ENCODE data around the gene MESD. TPM values are rescaled to one million over a fixed set of nuclear protein-coding genes. Genes with fewer than 3 reads are reported as not detected.
A peak's percentile ranks its signal among the peaks of the same experiment; 100 is the strongest.

Gene MESD
- polyA plus RNA-seq, 1 donor from 2014 or later, result 21.9 TPM

DNA sequence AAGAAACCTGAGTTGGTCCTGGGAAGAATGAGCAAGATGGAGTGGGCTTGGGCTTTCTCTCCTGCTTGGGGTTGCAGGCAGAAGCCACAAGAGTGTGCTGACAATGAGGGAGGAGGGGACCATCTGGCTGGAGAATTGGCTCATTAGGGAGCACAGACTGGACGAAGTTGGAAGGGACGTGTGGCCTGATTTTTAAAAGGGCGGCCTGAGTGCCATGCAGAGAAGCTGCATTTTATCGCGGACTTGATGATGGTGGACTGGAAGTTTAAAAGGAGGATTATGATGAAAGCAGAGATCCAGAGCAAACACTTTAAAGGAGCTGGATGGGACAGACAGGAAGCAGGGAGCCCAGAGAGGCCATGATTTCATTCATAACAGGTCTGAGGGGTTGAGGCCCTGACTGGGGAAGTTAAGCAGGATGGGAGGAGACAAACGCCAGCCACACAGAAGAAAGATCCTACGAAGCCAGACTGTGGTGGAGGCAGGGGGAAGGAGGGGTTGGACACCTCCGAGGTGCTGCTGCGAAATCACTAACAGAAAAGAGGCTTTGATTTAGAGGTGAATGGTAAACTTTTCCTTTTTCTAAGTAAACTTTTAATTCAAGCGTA lies 34.8 kb upstream of the MESD start:
- no peaks in the 10 kb centered on the region for H3K36me3 Mint-ChIP-seq
- no peak overlapping the region for H3K4me3 Mint-ChIP-seq
- H3K27me3 Mint-ChIP-seq, result peaks cover 2% of the 10 kb centered on the region
- H3K4me1 Mint-ChIP-seq, result peaks cover 9 to 16% (median 15%) of the 10 kb centered on the region in 3 donors
- no peak overlapping the region for H3K27ac Mint-ChIP-seq
- H3K9me3 Mint-ChIP-seq, result no peaks in the 10 kb centered on the region

DNA sequence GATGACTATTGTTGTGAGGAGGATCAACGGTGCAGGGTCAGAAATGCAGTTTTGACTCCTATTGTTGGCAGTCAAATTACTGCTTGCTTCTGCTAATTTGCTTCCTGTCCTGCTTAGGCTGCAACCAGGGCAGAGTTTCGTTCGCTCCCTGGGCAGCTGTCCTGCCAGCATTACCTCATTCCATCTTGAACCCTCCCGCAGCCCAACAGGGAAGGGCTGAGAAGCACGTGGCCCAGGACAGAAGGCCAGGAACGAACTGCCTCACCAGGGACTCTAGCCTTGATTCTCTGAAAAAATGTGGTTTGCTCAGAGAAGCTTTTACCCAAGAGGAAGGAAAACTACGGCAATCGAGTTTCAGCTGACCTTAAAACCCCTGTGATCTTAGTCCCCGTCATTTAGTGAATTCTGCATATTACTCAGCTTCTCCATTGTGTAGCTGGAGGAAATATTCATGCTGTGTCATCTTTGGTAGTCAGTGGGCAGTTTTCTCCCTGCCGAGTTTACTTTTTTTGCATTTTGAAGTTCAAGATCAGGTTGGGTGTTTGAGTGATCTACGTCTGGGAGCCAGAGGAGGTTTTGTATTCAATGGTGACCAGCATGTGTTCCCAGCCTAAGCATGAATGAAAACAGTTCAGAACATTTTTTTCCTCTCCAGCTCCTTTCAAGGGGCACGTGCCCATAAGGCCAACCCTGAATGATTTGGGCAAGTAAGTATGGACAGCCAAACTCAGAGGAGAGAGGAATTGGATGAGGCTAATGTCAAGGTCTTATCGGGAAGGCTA lies 34.1 kb upstream of the MESD start:
- Mint-ChIP-seq H3K4me3 (peak overlapping the region; percentile 56 to 88 (median 57)), H3K9me3 (no peaks in the 10 kb centered on the region), H3K27ac (peak overlapping the region in 1 of 3 donors; percentile 29), H3K4me1 (peaks cover 9 to 16% (median 15%) of the 10 kb centered on the region in 3 donors), H3K36me3 (no peaks in the 10 kb centered on the region), H3K27me3 (peaks cover 2% of the 10 kb centered on the region)

DNA sequence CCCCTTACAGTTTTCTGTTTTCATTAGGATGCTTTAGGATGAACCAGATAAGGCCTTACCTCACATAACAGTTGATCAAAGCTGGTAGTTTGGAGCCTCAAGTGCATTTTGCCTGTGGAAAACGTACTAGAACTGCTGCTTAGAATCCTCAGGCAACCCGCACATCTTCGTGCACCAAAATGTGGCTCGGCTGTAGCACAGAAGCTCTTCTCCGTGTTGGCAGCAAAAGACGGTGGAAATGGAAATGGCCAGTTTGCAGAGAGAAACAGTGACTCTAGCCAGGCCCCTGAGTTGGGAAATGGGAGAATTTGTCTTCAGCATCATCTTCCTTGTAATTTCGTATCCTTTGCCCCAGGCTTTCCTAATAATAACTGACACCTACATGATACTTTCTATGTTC lies 31.7 kb upstream of the MESD start:
- Mint-ChIP-seq H3K27me3 (peaks cover 2% of the 10 kb centered on the region), H3K27ac (no peak overlapping the region), H3K4me1 (peaks cover 9 to 16% (median 15%) of the 10 kb centered on the region in 3 donors), H3K9me3 (no peaks in the 10 kb centered on the region), H3K36me3 (peaks cover 3% of the 10 kb centered on the region), H3K4me3 (no peak overlapping the region)

DNA sequence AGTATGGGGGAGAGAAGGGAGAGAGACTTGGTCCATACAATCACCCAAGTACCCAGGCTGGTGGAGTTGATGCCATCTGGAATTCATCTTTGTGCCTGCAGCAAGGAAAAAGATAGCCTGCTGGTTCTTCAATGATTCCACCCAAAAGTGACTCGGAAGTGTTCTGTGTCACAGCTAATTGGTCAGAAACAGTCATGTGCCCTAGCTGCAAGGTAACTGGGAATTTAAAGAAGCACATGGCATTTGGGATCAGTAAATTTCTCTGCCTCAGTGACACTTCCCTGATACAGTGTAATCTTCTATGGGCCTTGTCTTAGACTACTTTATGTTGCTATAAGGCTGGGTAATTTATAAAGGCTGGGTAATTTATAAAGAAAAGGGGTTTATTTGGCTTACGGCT lies 28.6 kb upstream of the MESD start:
- H3K36me3 Mint-ChIP-seq, result peaks cover 4% of the 10 kb centered on the region
- H3K27ac Mint-ChIP-seq, result no peak overlapping the region
- no peak overlapping the region for H3K4me3 Mint-ChIP-seq
- no peaks in the 10 kb centered on the region for H3K9me3 Mint-ChIP-seq
- peaks cover 2% of the 10 kb centered on the region for H3K27me3 Mint-ChIP-seq
- H3K4me1 Mint-ChIP-seq, result peaks cover 0 to 10% (median 7%) of the 10 kb centered on the region in 3 donors

DNA sequence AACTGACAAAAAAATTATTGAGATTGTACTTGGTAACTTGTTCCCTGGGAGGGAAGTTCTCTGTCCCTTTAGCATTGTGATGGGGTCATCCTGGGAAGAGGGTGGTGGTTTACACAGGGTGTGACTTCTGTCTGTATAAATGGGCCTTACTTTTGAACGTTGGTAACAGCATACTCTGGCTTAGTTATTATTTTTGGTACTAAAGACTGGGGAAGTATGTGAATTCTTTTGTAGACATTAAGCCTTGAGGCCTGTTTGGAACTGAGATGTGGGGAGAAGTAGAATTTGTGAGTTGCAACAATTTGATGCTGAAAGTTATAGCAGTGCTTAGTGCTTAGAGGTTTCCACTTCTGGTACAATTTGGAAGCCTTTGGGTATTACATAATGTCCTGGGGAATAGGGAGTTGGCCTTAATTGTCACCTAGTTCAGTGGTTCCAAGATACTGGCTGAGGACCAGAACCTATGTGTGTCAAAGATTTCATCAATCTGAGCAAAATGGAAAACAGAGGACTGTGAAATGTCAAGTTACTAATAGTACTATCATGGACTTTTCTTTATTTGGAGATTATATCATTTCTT lies 27.0 kb upstream of the MESD start:
- H3K4me3 Mint-ChIP-seq, result no peak overlapping the region
- H3K36me3 Mint-ChIP-seq, result peaks cover 6% of the 10 kb centered on the region
- no peaks in the 10 kb centered on the region for H3K9me3 Mint-ChIP-seq
- H3K27me3 Mint-ChIP-seq, result peaks cover 2% of the 10 kb centered on the region
- peaks cover 0 to 11% (median 4%) of the 10 kb centered on the region in 3 donors for H3K4me1 Mint-ChIP-seq
- H3K27ac Mint-ChIP-seq, result peak overlapping the region in 1 of 3 donors; percentile 55

DNA sequence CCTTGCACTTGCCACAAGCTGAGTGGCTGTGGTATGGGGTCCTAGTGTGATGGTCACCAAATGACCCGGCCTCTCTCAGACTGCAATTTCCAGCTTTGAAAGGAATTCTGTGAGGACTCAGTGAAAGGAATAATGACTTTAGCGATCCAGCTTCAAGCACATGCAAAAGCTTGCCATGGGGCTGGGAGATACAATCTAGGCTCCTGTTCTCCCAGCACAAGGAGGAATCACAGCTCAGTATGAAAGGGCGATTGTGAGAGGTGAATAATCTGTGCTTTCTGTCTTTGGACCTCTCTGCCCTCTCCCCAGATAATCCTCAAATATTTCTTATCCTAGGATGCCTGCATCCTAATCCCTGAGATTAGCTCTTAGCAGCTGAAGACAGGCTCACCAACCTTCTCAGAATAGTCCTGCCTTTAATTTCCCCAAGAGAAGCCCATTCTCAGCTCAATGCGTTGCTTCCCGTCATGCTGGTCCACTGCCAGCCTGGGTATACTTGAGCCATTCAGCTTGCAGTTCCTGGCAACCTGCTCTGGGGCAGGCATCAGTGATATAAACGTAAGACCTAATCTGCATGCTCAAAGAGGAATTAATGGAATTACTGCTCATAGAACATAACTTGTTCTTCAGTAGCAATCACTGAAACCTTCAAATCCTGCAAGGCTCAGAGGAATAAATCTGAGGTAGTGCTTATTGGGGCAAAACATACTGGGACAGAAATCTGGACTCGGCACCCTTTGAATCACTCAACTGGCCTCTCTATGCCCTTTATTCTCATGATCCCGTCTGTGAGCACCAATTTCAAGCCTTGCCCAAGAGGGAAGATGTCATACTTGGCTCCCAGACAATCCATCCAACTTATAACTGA lies 26.2 kb upstream of the MESD start:
- peaks cover 7% of the 10 kb centered on the region for H3K36me3 Mint-ChIP-seq

DNA sequence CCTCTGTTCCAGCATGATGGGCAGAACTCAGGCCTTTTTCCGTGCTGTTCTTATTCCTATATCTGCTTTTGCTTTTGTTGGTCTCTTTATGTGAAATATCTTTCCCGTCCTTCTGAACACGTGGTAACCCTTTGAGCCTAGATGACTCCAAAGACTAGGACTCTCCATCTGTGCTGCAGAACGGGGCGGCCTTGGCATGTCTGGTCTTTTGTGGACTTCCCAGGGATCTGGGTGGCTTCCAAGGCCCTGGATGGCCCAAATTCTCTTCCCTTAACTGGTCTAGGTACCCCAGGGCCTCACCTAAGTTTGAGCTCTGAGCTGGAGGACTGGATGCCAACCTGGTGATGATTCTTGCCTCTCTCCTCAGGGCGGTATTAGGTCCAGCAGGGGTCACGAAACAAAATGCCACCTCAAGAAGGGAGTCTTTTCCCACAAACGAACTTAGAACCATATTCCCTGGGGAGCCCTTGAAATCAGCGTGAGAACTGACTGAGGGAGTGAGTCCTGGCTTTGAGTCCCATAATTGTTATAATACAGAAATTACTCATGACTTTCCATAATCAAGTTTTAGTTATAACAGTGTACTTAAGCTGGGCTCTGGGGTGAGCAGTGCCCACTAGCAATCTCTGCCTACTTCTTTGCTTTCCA lies 25.0 kb upstream of the MESD start:
- H3K36me3 Mint-ChIP-seq, result peaks cover 9% of the 10 kb centered on the region

More for the DNA sequence above, 26.2 kb upstream of the MESD start:
- peak overlapping the region in 1 of 3 donors; percentile 55 for H3K27ac Mint-ChIP-seq
- no peaks in the 10 kb centered on the region for H3K9me3 Mint-ChIP-seq
- H3K4me1 Mint-ChIP-seq, result peaks cover 0 to 14% (median 7%) of the 10 kb centered on the region in 3 donors
- H3K4me3 Mint-ChIP-seq, result no peak overlapping the region
- no peaks in the 10 kb centered on the region for H3K27me3 Mint-ChIP-seq

DNA sequence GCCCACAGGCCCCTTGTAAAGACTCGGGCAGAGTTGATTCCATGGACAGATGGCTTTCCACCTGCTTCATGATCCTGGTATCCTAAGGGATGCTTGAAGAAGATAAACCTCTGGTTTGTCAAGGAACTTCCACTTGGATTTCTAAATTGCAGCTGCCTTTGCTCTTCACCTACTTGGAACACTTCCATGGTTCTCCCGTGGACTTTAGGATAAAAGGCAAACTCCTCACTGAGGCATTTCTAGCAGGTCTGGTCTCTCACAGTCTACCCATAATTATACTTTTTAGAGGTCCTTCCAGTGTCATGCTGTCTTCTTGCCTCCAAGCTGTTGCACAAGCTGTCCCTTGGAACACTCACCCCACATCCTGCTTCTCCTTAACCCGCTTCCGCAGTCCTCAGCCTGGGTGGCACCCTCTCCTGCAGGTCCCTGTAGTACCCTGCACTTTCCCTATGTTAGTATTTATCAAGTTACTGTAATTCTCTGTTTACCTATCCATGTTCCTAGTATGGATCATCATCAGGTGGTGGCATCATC lies 23.8 kb upstream of the MESD start:
- H3K4me3 Mint-ChIP-seq, result no peak overlapping the region
- no peaks in the 10 kb centered on the region for H3K27me3 Mint-ChIP-seq
- no peak overlapping the region for H3K27ac Mint-ChIP-seq
- no peaks in the 10 kb centered on the region for H3K9me3 Mint-ChIP-seq
- peaks cover 14 to 24% (median 22%) of the 10 kb centered on the region in 3 donors for H3K4me1 Mint-ChIP-seq
- H3K36me3 Mint-ChIP-seq, result peaks cover 9% of the 10 kb centered on the region

More for the DNA sequence above, 25.0 kb upstream of the MESD start:
- Mint-ChIP-seq H3K9me3 (no peaks in the 10 kb centered on the region), H3K4me1 (peaks cover 6 to 21% (median 13%) of the 10 kb centered on the region in 3 donors), H3K27me3 (no peaks in the 10 kb centered on the region), H3K4me3 (no peak overlapping the region), H3K27ac (no peak overlapping the region)

DNA sequence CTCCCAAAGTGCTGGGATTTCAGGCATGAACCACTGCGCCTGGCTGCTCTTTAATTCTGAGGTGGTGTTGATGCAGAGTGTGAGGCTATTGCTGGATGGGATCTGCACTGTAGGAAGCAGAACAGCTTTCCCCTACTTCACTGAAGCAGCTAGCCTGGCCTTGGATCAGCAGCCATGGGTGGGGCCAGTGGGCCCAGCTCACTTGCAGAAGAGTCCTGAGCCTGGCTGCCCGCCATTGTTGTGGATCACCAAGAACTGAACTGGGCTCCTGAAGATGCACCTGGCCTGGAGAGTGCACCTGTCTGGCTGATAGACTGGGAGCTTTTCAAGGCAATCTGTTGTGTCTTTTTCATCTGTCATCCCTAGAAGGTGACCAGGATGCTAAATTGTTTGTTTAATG lies 23.0 kb upstream of the MESD start:
- Mint-ChIP-seq H3K27ac (no peak overlapping the region), H3K27me3 (no peaks in the 10 kb centered on the region), H3K4me1 (peaks cover 20 to 31% (median 29%) of the 10 kb centered on the region in 3 donors)

DNA sequence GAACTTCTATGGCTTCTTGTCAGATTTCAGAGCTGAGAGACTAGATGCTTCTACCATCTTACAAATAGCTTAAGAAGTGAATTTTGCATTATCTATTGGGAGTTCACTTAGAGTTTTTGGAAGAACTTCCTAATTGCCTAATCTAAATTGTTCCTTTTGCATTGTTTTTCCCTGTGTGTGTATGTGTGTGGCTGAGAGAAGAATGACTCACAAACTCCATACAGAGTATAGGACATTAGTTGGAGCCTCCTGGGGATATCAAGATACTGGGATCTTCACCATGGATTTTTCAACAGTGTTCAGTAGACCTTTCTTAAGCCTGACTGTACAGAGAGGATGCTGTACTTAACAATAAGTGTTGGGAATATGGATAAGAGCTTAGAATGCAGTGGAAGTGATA lies 22.0 kb upstream of the MESD start:
- Mint-ChIP-seq H3K4me1 (peaks cover 20 to 39% (median 35%) of the 10 kb centered on the region in 3 donors), H3K27ac (no peak overlapping the region), H3K27me3 (no peaks in the 10 kb centered on the region), H3K36me3 (peaks cover 9% of the 10 kb centered on the region), H3K4me3 (no peak overlapping the region), H3K9me3 (no peaks in the 10 kb centered on the region)

More for the DNA sequence above, 23.0 kb upstream of the MESD start:
- no peak overlapping the region for H3K4me3 Mint-ChIP-seq
- H3K9me3 Mint-ChIP-seq, result no peaks in the 10 kb centered on the region
- H3K36me3 Mint-ChIP-seq, result peaks cover 9% of the 10 kb centered on the region

DNA sequence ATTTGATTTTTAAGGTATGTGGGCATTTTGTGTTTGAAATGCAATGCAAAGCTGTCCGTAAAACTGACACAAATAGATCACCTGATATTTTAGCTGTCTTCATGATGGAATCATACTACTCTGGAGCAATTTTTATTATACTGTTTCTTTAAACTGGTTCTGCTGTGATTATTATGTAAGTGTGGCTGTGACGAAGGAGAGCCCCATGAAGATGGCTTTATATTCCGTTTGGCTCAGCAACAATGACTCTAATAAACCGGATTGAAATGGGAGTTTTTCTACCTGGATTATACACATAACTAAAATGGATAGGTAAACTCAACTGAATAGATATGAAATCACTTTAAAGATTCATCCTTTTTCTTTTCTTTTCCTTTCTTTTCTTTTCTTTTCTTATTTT lies 20.5 kb upstream of the MESD start:
- H3K27me3 Mint-ChIP-seq, result no peaks in the 10 kb centered on the region
- H3K36me3 Mint-ChIP-seq, result peaks cover 5% of the 10 kb centered on the region
- H3K27ac Mint-ChIP-seq, result no peak overlapping the region
- H3K9me3 Mint-ChIP-seq, result no peaks in the 10 kb centered on the region
- H3K4me3 Mint-ChIP-seq, result no peak overlapping the region
- peaks cover 23 to 47% (median 45%) of the 10 kb centered on the region in 3 donors for H3K4me1 Mint-ChIP-seq

DNA sequence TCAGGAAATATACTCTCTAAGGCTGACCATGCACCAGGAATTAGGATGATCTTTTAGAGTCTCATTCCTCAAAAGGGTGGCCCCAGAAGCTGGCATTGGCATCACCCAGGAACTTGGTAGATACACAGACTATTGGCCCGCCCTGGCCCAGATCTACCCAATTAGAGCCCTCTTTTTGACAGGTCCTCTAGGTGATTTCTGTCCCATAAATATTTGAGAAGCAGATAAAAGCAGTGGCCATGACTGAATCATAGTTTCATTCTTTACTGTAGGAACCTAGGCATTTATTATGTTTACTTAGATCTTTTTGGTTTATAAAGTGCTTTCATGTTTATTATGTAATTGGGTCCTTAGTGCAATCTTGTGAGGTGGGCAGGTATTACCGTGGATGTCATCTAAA lies 18.7 kb upstream of the MESD start:
- Mint-ChIP-seq H3K27ac (no peak overlapping the region), H3K4me1 (peaks cover 35 to 60% (median 49%) of the 10 kb centered on the region in 3 donors), H3K4me3 (peak overlapping the region in 1 of 4 donors; percentile 49), H3K9me3 (no peaks in the 10 kb centered on the region), H3K27me3 (no peaks in the 10 kb centered on the region), H3K36me3 (peaks cover 8% of the 10 kb centered on the region)

DNA sequence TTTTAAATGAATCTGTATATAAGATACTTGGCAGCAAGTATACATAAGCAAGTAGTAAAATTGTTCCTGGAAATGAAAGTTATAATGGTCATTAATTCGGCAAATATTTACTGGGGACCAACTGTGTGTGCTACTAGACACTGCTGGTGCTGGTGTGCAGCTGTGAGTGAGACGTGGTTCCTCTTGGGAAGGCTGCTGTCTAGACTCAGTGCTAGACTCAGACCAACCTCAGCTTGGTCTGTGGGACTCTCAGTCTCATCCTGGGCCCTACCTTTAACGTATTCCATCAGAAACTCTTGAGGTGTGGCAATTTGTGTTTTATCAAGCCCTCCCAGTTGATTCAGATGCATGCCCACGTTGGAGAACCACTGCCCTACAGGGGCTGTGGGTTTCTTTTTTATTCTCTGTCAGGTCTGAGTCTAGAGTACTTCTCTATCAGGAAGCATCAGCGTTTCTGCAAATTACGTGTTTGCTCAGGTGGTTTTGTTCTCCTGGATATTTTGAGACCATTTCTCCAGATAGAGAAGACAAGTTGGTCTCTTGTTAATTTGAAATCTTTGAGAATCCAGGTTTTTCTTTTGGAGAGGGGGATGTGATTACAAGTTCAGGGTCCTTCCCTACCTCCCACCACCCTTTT lies 17.9 kb upstream of the MESD start:
- H3K27me3 Mint-ChIP-seq, result no peaks in the 10 kb centered on the region
- H3K4me1 Mint-ChIP-seq, result peaks cover 35 to 62% (median 49%) of the 10 kb centered on the region in 3 donors
- peak overlapping the region in 2 of 3 donors; percentile 43 to 48 for H3K27ac Mint-ChIP-seq
- peak overlapping the region in 1 of 4 donors; percentile 14 for H3K4me3 Mint-ChIP-seq
- peaks cover 8% of the 10 kb centered on the region for H3K36me3 Mint-ChIP-seq
- H3K9me3 Mint-ChIP-seq, result no peaks in the 10 kb centered on the region

All from IgD-negative memory B cell (primary cell).